ENCODE data around the gene USP49.

DNA sequence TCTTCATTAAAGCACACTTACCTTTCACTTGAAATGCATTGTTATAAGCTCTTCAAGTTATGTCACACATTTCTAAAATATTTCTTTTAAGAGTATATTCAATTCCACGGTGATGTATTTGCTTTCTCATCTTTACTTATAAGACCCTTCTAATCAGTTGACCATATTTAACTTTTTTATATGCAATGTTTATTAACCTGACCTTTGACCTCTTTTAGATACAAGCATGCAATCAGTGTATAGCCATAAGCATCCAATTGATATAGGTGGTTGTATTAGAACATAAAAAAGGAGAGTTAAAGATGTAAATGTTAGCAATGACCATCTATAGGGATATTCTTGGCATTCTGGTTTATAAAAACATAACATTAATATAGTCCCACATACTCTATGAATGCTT is 9.2 kb downstream of the USP49 start:
- TF ChIP-seq, protein P1, sequence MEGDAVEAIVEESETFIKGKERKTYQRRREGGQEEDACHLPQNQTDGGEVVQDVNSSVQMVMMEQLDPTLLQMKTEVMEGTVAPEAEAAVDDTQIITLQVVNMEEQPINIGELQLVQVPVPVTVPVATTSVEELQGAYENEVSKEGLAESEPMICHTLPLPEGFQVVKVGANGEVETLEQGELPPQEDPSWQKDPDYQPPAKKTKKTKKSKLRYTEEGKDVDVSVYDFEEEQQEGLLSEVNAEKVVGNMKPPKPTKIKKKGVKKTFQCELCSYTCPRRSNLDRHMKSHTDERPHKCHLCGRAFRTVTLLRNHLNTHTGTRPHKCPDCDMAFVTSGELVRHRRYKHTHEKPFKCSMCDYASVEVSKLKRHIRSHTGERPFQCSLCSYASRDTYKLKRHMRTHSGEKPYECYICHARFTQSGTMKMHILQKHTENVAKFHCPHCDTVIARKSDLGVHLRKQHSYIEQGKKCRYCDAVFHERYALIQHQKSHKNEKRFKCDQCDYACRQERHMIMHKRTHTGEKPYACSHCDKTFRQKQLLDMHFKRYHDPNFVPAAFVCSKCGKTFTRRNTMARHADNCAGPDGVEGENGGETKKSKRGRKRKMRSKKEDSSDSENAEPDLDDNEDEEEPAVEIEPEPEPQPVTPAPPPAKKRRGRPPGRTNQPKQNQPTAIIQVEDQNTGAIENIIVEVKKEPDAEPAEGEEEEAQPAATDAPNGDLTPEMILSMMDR (IDR thresholded peaks at IDR 0.05) = no peak
- no peak for TF ChIP-seq POLR2A (IDR thresholded peaks at IDR 0.05)
